Kidney (tissue), 14 donors: ENCODE results near the gene ACOT13. TPM values are rescaled to one million over a fixed set of nuclear protein-coding genes. Genes with fewer than 3 reads are reported as not detected.
"Not testable (repeated sequence)": the region's sequence is repeated elsewhere in the genome, so short reads cannot be mapped to it uniquely, and the experiment has no call there.

Source experiments
- DNase-seq, 5 donors: peaks; one replicate each; pipeline ENCODE4 v3.0.0-alpha.2; 2013 to 2020
- FAIRE-seq: peaks from 2 replicates; lab custom pipeline; 2012; peaks lifted over from hg19 to GRCh38; lab: Jason Lieb, UNC
- H3K27ac ChIP-seq, 2 donors: one replicate each; pipeline ENCODE4 v1.7.0; 2013; ENCODE audit warnings: low read depth in 2 of 2, low read length in 2 of 2, inconsistent platforms in 1 of 2
- H3K27me3 ChIP-seq: one replicate; pipeline ENCODE4 v1.7.1; 2013; ENCODE audit warnings: low read length, inconsistent platforms; ENCODE audit not compliant: control insufficient read depth, insufficient read depth
- H3K36me3 ChIP-seq, 3 donors: one replicate each; pipeline versions ENCODE4 v1.7.0 to v1.7.1; 2013; ENCODE audit warnings: low read length in 3 of 3, control low read depth in 1 of 3, inconsistent platforms in 1 of 3; ENCODE audit not compliant: insufficient read depth in 3 of 3, control insufficient read depth in 2 of 3
- H3K4me1 ChIP-seq, 3 donors: one replicate each; pipeline versions ENCODE4 v1.7.0 to v1.7.1; 2013; ENCODE audit warnings: low read length in 3 of 3, inconsistent platforms in 1 of 3, low read depth in 1 of 3; ENCODE audit not compliant: control insufficient read depth in 2 of 3, insufficient read depth in 2 of 3
- H3K4me3 ChIP-seq, 3 donors: one replicate each; pipeline versions ENCODE4 v1.7.0 to v1.8.1; 2013; ENCODE audit warnings: low read length in 3 of 3, control low read depth in 1 of 3, inconsistent platforms in 1 of 3
- H3K9ac ChIP-seq, 3 donors: one replicate each; pipeline versions ENCODE4 v1.7.0 to v1.7.1; 2013; ENCODE audit warnings: low read length in 3 of 3, control low read depth in 1 of 3, inconsistent platforms in 1 of 3
- H3K9me3 ChIP-seq, 3 donors: one replicate each; pipeline versions ENCODE4 v1.7.0 to v1.7.1; 2013; ENCODE audit warnings: low read length in 3 of 3, control low read depth in 1 of 3, inconsistent platforms in 1 of 3; ENCODE audit not compliant: control insufficient read depth in 2 of 3, insufficient read depth in 1 of 3
- CTCF ChIP-seq: IDR thresholded peaks from 3 replicates; pipeline ENCODE4 v1.5.1; 2012; ENCODE audit warnings: mild to moderate bottlenecking, moderate library complexity, borderline replicate concordance; ENCODE audit not compliant: insufficient read depth; ENCODE audit errors: extremely low read depth
- intact Hi-C: fragments of 100-400 bp; cut with DNase I; formaldehyde crosslinking; loops from one replicate; pipeline ENCODE4 v1.11.1; 2022
- polyA plus RNA-seq: library from polyadenylated mRNA; stranded (reverse); fragments of 350-450 nt; fragmentation: Illumina TruSeq; extraction: RNeasy Lipid Tissue Mini Kit (QIAGEN cat#74804); gene quantifications from one replicate; pipeline ENCODE4 v1.2.3, GENCODE V29; 2014; ENCODE audit warnings: low read depth, low replicate concordance; ENCODE audit not compliant: insufficient read depth
- total RNA-seq: library from RNA; stranded (reverse); fragmentation: NEBNext Ultra II Directional; extraction: Animal tissue kit (Norgen Biotek cat#: 25700); gene quantifications from one replicate; pipeline ENCODE4 v1.2.1, GENCODE V29; 2021
- donor health status: control.
- donor health status: control.
- donor health status: control.
- donor health status: control.
- donor health status: control.
- donor health status: DM: yes; HTN: yes; CAD: no.
- donor health status: Normal renal cell carcinoma (clear cell type).

ACOT13 gene
- total and polyA plus RNA-seq, 2 donors from 2014 or later, result 15.3 to 109 TPM

- no peak for TF ChIP-seq CTCF
- H3K9me3 ChIP-seq, result no peaks in the 10 kb centered on the region
- peaks cover 0 to 8% (median 7%) of the 10 kb centered on the region in 3 donors for H3K4me1 ChIP-seq
- H3K9ac ChIP-seq, result peak overlapping the region; percentile 96 to 100 (median 96)
- intact Hi-C loops, result no loop called here
- FAIRE-seq (peak; percentile 97), DNase-seq (peak; percentile 100)
- peak overlapping the region; percentile 98 to 100 for H3K27ac ChIP-seq
- peaks cover 0 to 6% (median 3%) of the 10 kb centered on the region in 3 donors for H3K36me3 ChIP-seq
- H3K4me3 ChIP-seq, result peak overlapping the region; percentile 94 to 99 (median 94)
- no peaks in the 10 kb centered on the region for H3K27me3 ChIP-seq
These were observed 54.0 kb downstream of the ACOT13 start for GRCh38 chr6:24720604-24721460.

- Histone ChIP-seq H3K36me3 (no peaks in the 10 kb centered on the region), H3K4me3 (peak overlapping the region; percentile 77 to 93 (median 80)), H3K9me3 (no peaks in the 10 kb centered on the region), H3K27ac (peak overlapping the region; percentile 98 to 99), H3K9ac (peak overlapping the region; percentile 66 to 96 (median 96)), H3K27me3 (no peaks in the 10 kb centered on the region), H3K4me1 (peaks cover 0 to 8% (median 7%) of the 10 kb centered on the region in 3 donors)
- no peak for TF ChIP-seq CTCF
- intact Hi-C loops, result no loop called here
- no peak for DNase-seq
- FAIRE-seq, result no peak
These were observed 54.8 kb downstream of the ACOT13 start for GRCh38 chr6:24721461-24722215.

GRCh38 chr6:24723270-24723669 lies 56.4 kb downstream of the ACOT13 start:
- H3K9me3 ChIP-seq, result no peaks in the 10 kb centered on the region
- no peaks in the 10 kb centered on the region for H3K27me3 ChIP-seq
- peaks cover 0 to 6% (median 0%) of the 10 kb centered on the region in 3 donors for H3K4me1 ChIP-seq
- no peaks in the 10 kb centered on the region for H3K36me3 ChIP-seq
- H3K4me3 ChIP-seq, result no peak overlapping the region
- FAIRE-seq (no peak), DNase-seq (no peak)
- no peak overlapping the region for H3K27ac ChIP-seq
- H3K9ac ChIP-seq, result no peak overlapping the region
- intact Hi-C loops, result no loop called here
- no peak for TF ChIP-seq CTCF

GRCh38 chr6:24730653-24731052 lies 63.8 kb downstream of the ACOT13 start:
- DNase-seq, H3K4me1 ChIP-seq, H3K9ac ChIP-seq, intact Hi-C loops, H3K27me3 ChIP-seq, H3K36me3 ChIP-seq, H3K27ac ChIP-seq, FAIRE-seq, H3K4me3 ChIP-seq, H3K9me3 ChIP-seq: not testable (repeated sequence)

- FAIRE-seq, intact Hi-C loops, H3K4me3 ChIP-seq, DNase-seq, H3K9me3 ChIP-seq, H3K27me3 ChIP-seq, H3K27ac ChIP-seq, H3K36me3 ChIP-seq, H3K4me1 ChIP-seq, H3K9ac ChIP-seq: not testable (repeated sequence)
These were observed 64.7 kb downstream of the ACOT13 start for GRCh38 chr6:24731456-24732134.
